H54 (cell line): Measurements from ENCODE around the gene IP6K2.
"Not testable (repeated sequence)": the region's sequence is repeated elsewhere in the genome, so short reads cannot be mapped to it uniquely, and the experiment has no call there.

Experiments used
- DNase-seq: peaks from one replicate; pipeline ENCODE4 v3.0.0; 2011; ENCODE audit warnings: low spot score, mixed read lengths; ENCODE audit not compliant: insufficient read length
- FAIRE-seq: peaks from 3 replicates; lab custom pipeline; 2011; peaks lifted over from hg19 to GRCh38; lab: Jason Lieb, UNC
- POLR2A ChIP-seq: IDR thresholded peaks from 2 replicates; pipeline ENCODE4 v1.6.1; 2011; ENCODE audit warnings: low read depth, mild to moderate bottlenecking, low read length

The IP6K2 gene

GRCh38 chr3:48739955-48740823, 23.2 kb upstream of the IP6K2 start:
- TF ChIP-seq POLR2A, result no peak
- no peak for FAIRE-seq

GRCh38 chr3:48739617-48739954, 22.6 kb upstream of the IP6K2 start:
- no peak for FAIRE-seq
- no peak for DNase-seq
- TF ChIP-seq POLR2A, result no peak

More at GRCh38 chr3:48739955-48740823, 23.2 kb upstream of the IP6K2 start:
- DNase-seq, result peak; percentile 91

- FAIRE-seq (no peak), DNase-seq (no peak)
- TF ChIP-seq POLR2A, result no peak
Measured at GRCh38 chr3:48738926-48739616, 22.1 kb upstream of the IP6K2 start.

- TF ChIP-seq POLR2A, result no peak
- FAIRE-seq, result no peak
- DNase-seq, result no peak
Measured at GRCh38 chr3:48738144-48738536, 21.1 kb upstream of the IP6K2 start.

- not testable (repeated sequence) for FAIRE-seq, DNase-seq
Measured at GRCh38 chr3:48735075-48735767, 18.2 kb upstream of the IP6K2 start.

GRCh38 chr3:48734541-48734940, 17.5 kb upstream of the IP6K2 start:
- not testable (repeated sequence) for FAIRE-seq, DNase-seq

GRCh38 chr3:48733752-48734518, 16.9 kb upstream of the IP6K2 start:
- not testable (repeated sequence) for DNase-seq, FAIRE-seq

GRCh38 chr3:48727511-48727910, 10.5 kb upstream of the IP6K2 start:
- no peak for TF ChIP-seq POLR2A
- FAIRE-seq (no peak), DNase-seq (no peak)

- not testable (repeated sequence) for FAIRE-seq, DNase-seq
Measured at GRCh38 chr3:48725185-48725855, 8.3 kb upstream of the IP6K2 start.

- FAIRE-seq, result no peak
- no peak for TF ChIP-seq POLR2A
- no peak for DNase-seq
Measured at GRCh38 chr3:48723725-48724124, 6.7 kb upstream of the IP6K2 start.

- FAIRE-seq, DNase-seq: not testable (repeated sequence)
Measured at GRCh38 chr3:48723293-48723692, 6.3 kb upstream of the IP6K2 start.

- no peak for TF ChIP-seq POLR2A
- DNase-seq, result no peak
Measured at GRCh38 chr3:48716508-48716981, 476 bp downstream of the IP6K2 start.

GRCh38 chr3:48715174-48715800, 1.7 kb downstream of the IP6K2 start:
- no peak for FAIRE-seq
- no peak for TF ChIP-seq POLR2A
- DNase-seq, result no peak

More at GRCh38 chr3:48716508-48716981, 476 bp downstream of the IP6K2 start:
- FAIRE-seq, result no peak
